ENCODE measurements around the gene NUP58.

Gene NUP58

DNA sequence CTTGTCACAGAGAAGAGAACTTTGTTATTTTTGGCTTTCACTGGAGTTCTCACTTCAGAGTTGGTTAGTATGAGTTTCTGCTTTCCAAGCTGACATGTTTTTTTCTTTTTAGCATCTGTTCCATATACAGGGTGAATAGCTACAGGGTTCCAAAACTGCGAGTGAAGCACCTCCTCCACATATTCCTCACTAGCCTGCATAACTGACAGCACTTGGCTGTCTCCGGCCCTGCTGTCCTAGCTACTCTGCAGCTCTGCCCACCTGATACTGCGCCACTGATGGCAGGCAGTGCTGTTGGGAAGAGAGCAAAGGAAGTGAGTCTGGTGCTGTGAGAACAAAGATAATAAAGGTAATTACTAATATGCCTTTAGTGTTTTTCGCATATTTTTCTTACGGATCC lies 77.1 kb downstream of the NUP58 start:
- no peak for DNase-seq

DNA sequence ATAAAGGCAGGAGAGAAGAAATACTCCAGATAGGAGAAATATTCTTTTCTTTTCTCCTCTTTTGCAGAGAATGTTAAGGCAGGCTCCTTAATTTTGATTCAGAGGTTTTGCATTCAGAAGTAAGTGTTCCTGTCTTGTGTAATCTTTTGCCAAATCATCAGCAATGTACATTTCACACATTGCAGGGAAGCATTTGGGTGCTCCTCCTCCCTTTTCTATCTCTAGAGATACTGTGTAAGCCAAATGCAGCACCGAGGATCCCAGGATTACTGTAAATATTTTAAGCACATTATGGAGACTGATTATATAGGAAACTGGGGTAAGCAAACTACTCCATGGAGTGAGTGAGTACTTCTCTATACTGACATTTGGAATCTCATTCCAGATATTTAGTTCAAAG lies 77.6 kb downstream of the NUP58 start:
- no peak for DNase-seq

DNA sequence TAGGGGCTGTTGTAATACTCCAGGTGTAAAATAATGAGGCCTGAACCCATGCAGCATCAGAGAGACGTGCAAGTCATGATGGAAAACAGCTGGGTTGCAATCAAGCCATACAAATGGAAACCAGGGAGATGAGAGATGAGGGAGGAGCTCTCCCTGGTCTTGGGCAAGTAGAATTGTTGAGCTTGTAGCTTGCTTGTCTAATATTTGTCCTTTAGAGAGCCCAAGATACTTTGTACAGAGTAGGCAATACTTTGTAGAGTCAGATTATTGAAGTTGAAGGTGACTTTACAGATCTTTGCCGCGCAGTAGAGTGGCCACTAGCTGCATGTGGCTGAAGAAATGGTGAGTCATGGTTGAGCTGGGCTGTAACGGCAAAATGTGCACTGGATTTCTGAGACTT lies 78.7 kb downstream of the NUP58 start:
- no peak for DNase-seq

DNA sequence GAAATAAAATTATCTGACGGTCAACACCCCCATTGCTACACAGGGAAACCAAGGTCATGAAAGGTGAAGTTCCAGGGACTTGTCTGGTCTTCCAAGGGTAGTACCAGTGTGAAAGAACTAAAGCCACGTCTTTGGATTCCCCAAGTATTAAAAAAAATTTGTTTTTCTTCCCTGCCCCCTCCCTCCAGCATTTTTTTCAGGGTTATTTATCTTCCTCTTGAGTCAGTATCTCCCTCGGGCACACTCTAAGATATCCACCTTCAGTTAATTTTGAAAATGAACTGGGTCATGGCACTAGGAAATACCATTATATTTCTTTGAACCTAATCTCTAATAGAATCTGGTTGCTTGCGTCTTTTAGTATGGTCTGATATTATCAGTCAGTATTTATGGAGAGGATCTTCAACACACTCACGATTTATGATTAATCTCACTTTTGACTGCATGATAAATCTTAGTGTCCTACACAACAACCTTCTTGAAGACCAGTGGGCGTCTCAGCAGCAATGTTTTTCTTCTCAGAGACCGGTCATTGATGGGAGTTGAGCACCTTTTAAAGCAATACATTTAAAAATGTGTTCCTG lies 79.4 kb downstream of the NUP58 start:
- DNase-seq, result no peak

DNA sequence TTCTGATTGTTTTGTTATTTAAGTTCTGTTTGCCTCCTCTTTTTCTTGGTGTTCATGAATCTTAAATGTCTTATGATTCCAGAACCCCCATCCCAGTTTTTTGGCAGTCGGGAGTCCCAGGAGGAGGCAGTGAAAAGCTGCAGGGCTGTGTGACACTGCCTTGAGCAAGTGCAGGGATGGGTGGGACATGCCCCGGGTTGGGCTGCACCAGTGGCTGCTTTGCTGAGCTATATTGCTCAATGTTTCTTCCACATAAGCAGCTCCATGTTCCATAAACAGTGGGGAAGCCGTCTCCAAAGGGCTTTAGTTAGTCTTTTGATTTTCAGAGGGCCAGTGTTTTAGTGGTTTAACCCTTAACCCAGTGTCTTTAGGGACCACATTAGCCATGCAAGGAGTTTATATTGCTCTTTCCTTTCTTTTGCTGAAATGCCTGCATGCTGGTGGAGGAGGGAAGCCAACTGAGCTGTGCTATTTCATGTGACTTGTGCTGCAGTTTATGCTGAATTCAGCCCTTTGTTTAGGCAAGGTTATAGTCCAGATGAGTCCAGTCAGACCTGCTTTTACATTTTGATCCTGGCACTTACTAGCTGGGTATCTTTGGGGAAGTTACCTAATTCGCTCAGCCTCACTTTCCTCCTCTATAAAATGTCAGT lies 83.5 kb downstream of the NUP58 start:
- DNase-seq, result no peak

DNA sequence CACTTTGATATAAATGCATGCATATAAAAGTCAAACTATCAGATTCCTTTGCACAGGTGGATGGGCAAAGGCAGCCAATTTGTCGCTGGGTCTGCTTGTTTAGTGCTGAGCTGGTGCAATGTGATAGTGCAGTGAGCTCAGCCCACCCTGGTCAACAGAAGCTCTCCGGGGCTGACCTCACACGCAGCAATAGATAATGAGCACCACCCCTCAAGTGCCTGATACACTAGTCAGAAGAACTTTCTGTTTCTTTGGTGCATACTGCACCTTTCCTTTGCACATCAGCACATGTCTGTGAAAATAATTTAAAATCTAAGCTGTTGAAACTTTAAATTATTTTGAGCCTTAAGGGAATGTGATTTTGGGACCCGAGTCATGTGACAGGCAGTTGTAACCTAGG lies 90.5 kb downstream of the NUP58 start:
- no peak for DNase-seq
